Neural cell (in vitro differentiated cells): ENCODE measurements around the gene PRKCE. TPM values are rescaled to one million over a fixed set of nuclear protein-coding genes. Genes with fewer than 3 reads are reported as not detected.

Source experiments
- H2AFZ ChIP-seq: fragments of 200-600, 300-800 bp; sonication (generic), shearing (Covaris generic); 2 replicates; pipeline ENCODE4 v1.6.0; 2014; ENCODE audit warnings: low read depth, mild to moderate bottlenecking, antibody characterized with exemption, low read length, moderate library complexity
- H3F3A ChIP-seq: fragments of 200-600 bp; shearing (Covaris generic); 2 replicates; pipeline ENCODE4 v1.6.1; 2016; ENCODE audit warnings: mild to moderate bottlenecking, moderate library complexity, mixed read lengths, antibody characterized with exemption, low read length; ENCODE audit not compliant: insufficient read depth, poor library complexity, severe bottlenecking
- H3K27ac ChIP-seq: fragments of 200-600, 300-800 bp; sonication (generic), shearing (Covaris generic); 2 replicates; pipeline ENCODE4 v1.5.1; 2014; ENCODE audit warnings: mild to moderate bottlenecking, low read length, moderate library complexity
- H3K27me3 ChIP-seq: fragments of 300-800, 200-600 bp; sonication (generic), shearing (Covaris generic); 2 replicates; pipeline ENCODE4 v1.6.0; 2014; ENCODE audit warnings: mild to moderate bottlenecking, low read depth, low read length, moderate library complexity; ENCODE audit not compliant: insufficient read depth
- H3K36me3 ChIP-seq: fragments of 300-800, 200-600 bp; sonication (generic), shearing (Covaris generic); 2 replicates; pipeline ENCODE4 v1.5.1; 2014; ENCODE audit warnings: mild to moderate bottlenecking, antibody characterized with exemption, low read length, moderate library complexity; ENCODE audit not compliant: insufficient read depth
- H3K4me2 ChIP-seq: fragments of 300-800, 200-600 bp; sonication (generic), shearing (Covaris generic); 2 replicates; pipeline ENCODE4 v1.6.0; 2014; ENCODE audit warnings: mild to moderate bottlenecking, low read length
- H3K4me3 ChIP-seq: fragments of 300-800, 200-600 bp; sonication (generic), shearing (Covaris generic); 2 replicates; pipeline ENCODE4 v1.5.1; 2014; ENCODE audit warnings: mild to moderate bottlenecking, low read length, moderate library complexity
- H3K79me2 ChIP-seq: fragments of 200-600 bp; shearing (Covaris generic); replicated peaks from 2 replicates; pipeline ENCODE4 v1.6.0; 2014; ENCODE audit warnings: mild to moderate bottlenecking, low read length, moderate library complexity; ENCODE audit not compliant: insufficient read depth
- H3K9ac ChIP-seq: fragments of 300-800, 200-600 bp; sonication (generic), shearing (Covaris generic); 2 replicates; pipeline ENCODE4 v1.6.1; 2016; ENCODE audit warnings: mild to moderate bottlenecking, low read length, mixed read lengths
- H3K9me2 ChIP-seq: fragments of 200-600 bp; shearing (Covaris generic); 2 replicates; pipeline ENCODE4 v1.6.1; 2016; ENCODE audit warnings: mild to moderate bottlenecking, low read length, mixed read lengths; ENCODE audit not compliant: insufficient read depth
- H3K9me3 ChIP-seq: fragments of 200-600, 300-800 bp; sonication (generic), shearing (Covaris generic); 2 replicates; pipeline ENCODE4 v1.6.1; 2016; ENCODE audit warnings: mild to moderate bottlenecking, mixed run types, low read length, moderate library complexity, mixed read lengths
- H4K20me1 ChIP-seq: fragments of 200-600 bp; shearing (Covaris generic); 2 replicates; pipeline ENCODE4 v1.6.1; 2016; ENCODE audit warnings: mild to moderate bottlenecking, mixed run types; ENCODE audit not compliant: insufficient read depth
- EP300 ChIP-seq: fragments of 450-650 bp; conservative IDR thresholded peaks from 2 replicates; pipeline ENCODE4 v1.6.1; 2014; ENCODE audit warnings: antibody characterized with exemption, mild to moderate bottlenecking, moderate library complexity; ENCODE audit not compliant: poor library complexity, severe bottlenecking
- EZH2 ChIP-seq: fragments of 200-600, 300-800 bp; shearing (Covaris generic), sonication (generic); IDR thresholded peaks from 2 replicates; pipeline ENCODE4 v1.6.1; 2014; ENCODE audit warnings: antibody characterized with exemption, low read length, borderline replicate concordance, mild to moderate bottlenecking; ENCODE audit not compliant: insufficient read depth, poor library complexity, severe bottlenecking
- MXI1 ChIP-seq: fragments of 450-650 bp; conservative IDR thresholded peaks from 2 replicates; pipeline ENCODE4 v1.6.1; 2014; ENCODE audit warnings: antibody characterized with exemption, mild to moderate bottlenecking; ENCODE audit not compliant: poor library complexity, severe bottlenecking
- POLR2AphosphoS5 ChIP-seq: IDR thresholded peaks from 2 replicates; pipeline ENCODE4 v1.6.1; 2012
- RAD21 ChIP-seq: fragments of 450-650 bp; conservative IDR thresholded peaks from 2 replicates; pipeline ENCODE4 v1.6.1; 2014; ENCODE audit warnings: antibody characterized with exemption, mild to moderate bottlenecking, moderate library complexity
- SMC3 ChIP-seq: fragments of 450-650 bp; conservative IDR thresholded peaks from 2 replicates; pipeline ENCODE4 v1.6.1; 2014; ENCODE audit warnings: antibody characterized with exemption, mild to moderate bottlenecking, moderate library complexity; ENCODE audit not compliant: poor library complexity
- TAF1 ChIP-seq: IDR thresholded peaks from 2 replicates; pipeline ENCODE4 v1.6.1; 2012; ENCODE audit warnings: low read depth
- polyA plus RNA-seq: library from polyadenylated mRNA; depleted of rRNA; stranded (reverse); fragments of >200 nt; gene quantifications from 2 replicates; pipeline ENCODE4 v1.2.3, GENCODE V29; 2014
- TF ChIP-seq, protein P1 (sequence below): fragments of 450-650 bp; IDR thresholded peaks from 2 replicates; pipeline ENCODE4 v1.5.1; 2014; ENCODE audit warnings: antibody characterized with exemption, mild to moderate bottlenecking, moderate library complexity; ENCODE audit not compliant: poor library complexity, severe bottlenecking
- TF ChIP-seq, protein P2 (sequence below): IDR thresholded peaks from 2 replicates; pipeline ENCODE4 v1.6.1; 2012; ENCODE audit warnings: borderline replicate concordance

Gene PRKCE
- polyA plus RNA-seq, 1 donor from 2014 or later: 5.4 TPM

DNA sequence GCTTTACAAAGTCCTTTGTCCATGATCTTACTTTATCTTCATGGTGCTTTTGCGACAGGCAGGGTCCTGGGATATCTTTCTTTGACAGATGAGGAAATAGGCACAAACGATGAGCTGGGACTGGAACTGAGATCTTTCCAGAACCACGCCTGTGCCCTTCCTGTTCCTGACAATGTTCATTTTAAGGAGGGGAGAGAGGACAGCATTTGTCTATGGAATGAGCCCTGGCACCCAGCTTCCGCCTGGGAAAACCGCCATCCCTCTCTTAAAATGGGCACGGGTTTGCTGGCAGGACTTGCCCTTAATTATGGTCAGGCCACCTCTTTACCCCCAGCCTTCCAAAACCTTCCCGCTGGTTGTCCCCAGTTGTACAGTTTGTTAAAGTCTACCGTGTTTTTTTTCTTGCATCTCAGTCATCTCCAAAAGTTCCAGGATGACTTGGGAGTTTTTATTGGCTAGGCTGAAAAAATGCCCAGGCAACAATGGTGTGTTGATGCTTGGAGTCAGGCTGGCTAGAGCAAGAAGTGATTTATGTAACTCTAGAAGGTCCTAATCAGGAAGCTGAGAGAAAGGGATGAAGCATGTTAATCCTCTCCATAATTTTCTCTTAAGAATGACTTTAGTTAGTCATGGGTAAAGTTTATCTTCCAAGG lies 380.8 kb downstream of the PRKCE start:
- no peaks in the 10 kb centered on the region for H3K9me3 ChIP-seq
- no peak overlapping the region for H3K4me2 ChIP-seq
- H3K27me3 ChIP-seq: no peaks in the 10 kb centered on the region
- H2AFZ ChIP-seq: no peak overlapping the region
- no peaks in the 10 kb centered on the region for H3F3A ChIP-seq
- no peaks in the 10 kb centered on the region for H3K79me2 ChIP-seq
- H3K27ac ChIP-seq: no peak overlapping the region
- H3K9ac ChIP-seq: no peak overlapping the region
- no peaks in the 10 kb centered on the region for H3K36me3 ChIP-seq
- H3K9me2 ChIP-seq: no peaks in the 10 kb centered on the region
- TF ChIP-seq, protein P1, sequence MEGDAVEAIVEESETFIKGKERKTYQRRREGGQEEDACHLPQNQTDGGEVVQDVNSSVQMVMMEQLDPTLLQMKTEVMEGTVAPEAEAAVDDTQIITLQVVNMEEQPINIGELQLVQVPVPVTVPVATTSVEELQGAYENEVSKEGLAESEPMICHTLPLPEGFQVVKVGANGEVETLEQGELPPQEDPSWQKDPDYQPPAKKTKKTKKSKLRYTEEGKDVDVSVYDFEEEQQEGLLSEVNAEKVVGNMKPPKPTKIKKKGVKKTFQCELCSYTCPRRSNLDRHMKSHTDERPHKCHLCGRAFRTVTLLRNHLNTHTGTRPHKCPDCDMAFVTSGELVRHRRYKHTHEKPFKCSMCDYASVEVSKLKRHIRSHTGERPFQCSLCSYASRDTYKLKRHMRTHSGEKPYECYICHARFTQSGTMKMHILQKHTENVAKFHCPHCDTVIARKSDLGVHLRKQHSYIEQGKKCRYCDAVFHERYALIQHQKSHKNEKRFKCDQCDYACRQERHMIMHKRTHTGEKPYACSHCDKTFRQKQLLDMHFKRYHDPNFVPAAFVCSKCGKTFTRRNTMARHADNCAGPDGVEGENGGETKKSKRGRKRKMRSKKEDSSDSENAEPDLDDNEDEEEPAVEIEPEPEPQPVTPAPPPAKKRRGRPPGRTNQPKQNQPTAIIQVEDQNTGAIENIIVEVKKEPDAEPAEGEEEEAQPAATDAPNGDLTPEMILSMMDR: no peak
- TF ChIP-seq TAF1: no peak
- TF ChIP-seq EP300: no peak
- TF ChIP-seq SMC3: no peak
- no peak for TF ChIP-seq EZH2
- TF ChIP-seq, protein P2, sequence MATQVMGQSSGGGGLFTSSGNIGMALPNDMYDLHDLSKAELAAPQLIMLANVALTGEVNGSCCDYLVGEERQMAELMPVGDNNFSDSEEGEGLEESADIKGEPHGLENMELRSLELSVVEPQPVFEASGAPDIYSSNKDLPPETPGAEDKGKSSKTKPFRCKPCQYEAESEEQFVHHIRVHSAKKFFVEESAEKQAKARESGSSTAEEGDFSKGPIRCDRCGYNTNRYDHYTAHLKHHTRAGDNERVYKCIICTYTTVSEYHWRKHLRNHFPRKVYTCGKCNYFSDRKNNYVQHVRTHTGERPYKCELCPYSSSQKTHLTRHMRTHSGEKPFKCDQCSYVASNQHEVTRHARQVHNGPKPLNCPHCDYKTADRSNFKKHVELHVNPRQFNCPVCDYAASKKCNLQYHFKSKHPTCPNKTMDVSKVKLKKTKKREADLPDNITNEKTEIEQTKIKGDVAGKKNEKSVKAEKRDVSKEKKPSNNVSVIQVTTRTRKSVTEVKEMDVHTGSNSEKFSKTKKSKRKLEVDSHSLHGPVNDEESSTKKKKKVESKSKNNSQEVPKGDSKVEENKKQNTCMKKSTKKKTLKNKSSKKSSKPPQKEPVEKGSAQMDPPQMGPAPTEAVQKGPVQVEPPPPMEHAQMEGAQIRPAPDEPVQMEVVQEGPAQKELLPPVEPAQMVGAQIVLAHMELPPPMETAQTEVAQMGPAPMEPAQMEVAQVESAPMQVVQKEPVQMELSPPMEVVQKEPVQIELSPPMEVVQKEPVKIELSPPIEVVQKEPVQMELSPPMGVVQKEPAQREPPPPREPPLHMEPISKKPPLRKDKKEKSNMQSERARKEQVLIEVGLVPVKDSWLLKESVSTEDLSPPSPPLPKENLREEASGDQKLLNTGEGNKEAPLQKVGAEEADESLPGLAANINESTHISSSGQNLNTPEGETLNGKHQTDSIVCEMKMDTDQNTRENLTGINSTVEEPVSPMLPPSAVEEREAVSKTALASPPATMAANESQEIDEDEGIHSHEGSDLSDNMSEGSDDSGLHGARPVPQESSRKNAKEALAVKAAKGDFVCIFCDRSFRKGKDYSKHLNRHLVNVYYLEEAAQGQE: no peak
- no peak for TF ChIP-seq POLR2AphosphoS5
- TF ChIP-seq MXI1: no peak
- no peak for TF ChIP-seq RAD21
- H4K20me1 ChIP-seq: no peaks in the 10 kb centered on the region
- no peak overlapping the region for H3K4me3 ChIP-seq

DNA sequence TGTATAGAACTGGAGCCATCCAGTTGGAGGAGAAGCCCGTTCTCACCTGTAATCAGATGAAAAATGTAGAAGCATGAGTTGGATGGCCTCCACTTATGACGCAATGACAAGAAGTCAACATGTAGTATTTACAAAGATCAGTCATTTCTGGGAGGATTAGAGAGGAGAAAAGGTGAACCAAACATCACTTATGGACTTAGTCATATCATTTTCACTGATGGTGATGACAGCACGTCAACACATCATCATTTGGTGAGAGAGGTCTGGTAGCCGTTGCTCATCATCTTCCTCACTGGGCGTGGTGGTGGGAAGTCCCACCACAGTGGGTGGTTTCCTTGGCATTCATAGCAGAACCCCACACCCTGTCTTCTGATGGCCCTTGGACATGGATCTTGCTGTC lies 381.5 kb downstream of the PRKCE start:
- Histone ChIP-seq H3K36me3 (no peaks in the 10 kb centered on the region), H2AFZ (no peak overlapping the region), H3K9me2 (no peaks in the 10 kb centered on the region), H3K9me3 (no peaks in the 10 kb centered on the region), H3K9ac (no peak overlapping the region), H3K27ac (no peak overlapping the region), H4K20me1 (no peaks in the 10 kb centered on the region), H3F3A (no peaks in the 10 kb centered on the region), H3K79me2 (no peaks in the 10 kb centered on the region), H3K27me3 (no peaks in the 10 kb centered on the region), H3K4me3 (no peak overlapping the region), H3K4me2 (no peak overlapping the region)
- TF ChIP-seq MXI1 (no peak), SMC3 (no peak), RAD21 (no peak), TAF1 (no peak), EP300 (no peak), POLR2AphosphoS5 (no peak), EZH2 (no peak)
- TF ChIP-seq, protein P2: no peak
- TF ChIP-seq, protein P1: no peak
